Muscle of leg (tissue), 11 donors: ENCODE results near the gene INF2. TPM values are rescaled to one million over a fixed set of nuclear protein-coding genes. Genes with fewer than 3 reads are reported as not detected.

Experiments used
- DNase-seq: peaks from one replicate; pipeline ENCODE4 v3.0.0; 2013
- H3K27ac ChIP-seq: one replicate; pipeline ENCODE4 v1.5.1; 2013; ENCODE audit warnings: mild to moderate bottlenecking, low read length, control low read depth
- H3K27me3 ChIP-seq: one replicate; pipeline ENCODE4 v1.6.1; 2013; ENCODE audit warnings: low read length; ENCODE audit not compliant: control insufficient read depth, insufficient read depth
- H3K36me3 ChIP-seq: one replicate; pipeline ENCODE4 v1.6.1; 2013; ENCODE audit warnings: low read length; ENCODE audit not compliant: control insufficient read depth, insufficient read depth
- H3K4me1 ChIP-seq: one replicate; pipeline ENCODE4 v1.6.1; 2013; ENCODE audit warnings: low read length; ENCODE audit not compliant: control insufficient read depth, insufficient read depth
- H3K4me3 ChIP-seq: one replicate; pipeline ENCODE4 v1.5.1; 2013; ENCODE audit warnings: low read length, control low read depth
- H3K9me3 ChIP-seq: replicated peaks from 2 replicates; pipeline ENCODE4 v1.6.1; 2013; ENCODE audit warnings: low read depth, low read length; ENCODE audit not compliant: control insufficient read depth
- WGBS: methylation state at CpG from one replicate; pipeline ENCODE4 v1.1.5; 2013; ENCODE audit warnings: missing lambda C conversion rate; ENCODE audit not compliant: insufficient coverage; 5-methylcytosine and 5-hydroxymethylcytosine counted together
- polyA plus RNA-seq, 8 donors: library from polyadenylated mRNA; unstranded; fragments of 120-200 nt; gene quantifications; one replicate each; pipeline versions ENCODE4 v1.2.1 to v1.2.3, GENCODE V29; 2013; ENCODE audit warnings: inconsistent platforms in 1 of 8, low replicate concordance in 1 of 8; ENCODE audit not compliant: insufficient read length in 8 of 8, insufficient read depth in 1 of 8
- total RNA-seq: library from RNA; stranded (reverse); fragments of 120-200 nt; gene quantifications from one replicate; pipeline ENCODE4 v1.2.4, GENCODE V29; 2013

Gene INF2
- total and polyA plus RNA-seq, 9 donors = 31.1 to 63.8 (median 48.5) TPM

GRCh38 chr14:104757681-104758392, 68.4 kb downstream of the INF2 start:
- Histone ChIP-seq H3K36me3 (peaks cover 64% of the 10 kb centered on the region), H3K9me3 (no peaks in the 10 kb centered on the region), H3K27ac (no peak overlapping the region), H3K27me3 (no peaks in the 10 kb centered on the region), H3K4me3 (no peak overlapping the region), H3K4me1 (peaks cover 24% of the 10 kb centered on the region)
- WGBS = 88% methylated on average over 19 of the region's 19 CpGs
- DNase-seq = no peak

GRCh38 chr14:104758981-104759969, 69.9 kb downstream of the INF2 start:
- Histone ChIP-seq H3K4me3 (no peak overlapping the region), H3K9me3 (no peaks in the 10 kb centered on the region), H3K27ac (no peak overlapping the region), H3K27me3 (no peaks in the 10 kb centered on the region), H3K4me1 (peaks cover 16% of the 10 kb centered on the region), H3K36me3 (peaks cover 64% of the 10 kb centered on the region)
- DNase-seq = no peak
- WGBS = 86% methylated on average over 21 of the region's 30 CpGs

- no CpG with 5 or more reads among the region's 3 CpGs for WGBS
- DNase-seq = no peak
- H3K27me3 ChIP-seq = no peaks in the 10 kb centered on the region
- peaks cover 16% of the 10 kb centered on the region for H3K4me1 ChIP-seq
- H3K9me3 ChIP-seq = no peaks in the 10 kb centered on the region
- H3K36me3 ChIP-seq = peaks cover 24% of the 10 kb centered on the region
- H3K27ac ChIP-seq = no peak overlapping the region
- H3K4me3 ChIP-seq = no peak overlapping the region
Measured at GRCh38 chr14:104765517-104765916, 76.1 kb downstream of the INF2 start.

- Histone ChIP-seq H3K9me3 (peaks cover 4% of the 10 kb centered on the region), H3K36me3 (peaks cover 25% of the 10 kb centered on the region), H3K4me3 (no peak overlapping the region), H3K27me3 (no peaks in the 10 kb centered on the region), H3K27ac (no peak overlapping the region), H3K4me1 (peaks cover 16% of the 10 kb centered on the region)
- no peak for DNase-seq
- WGBS = no CpG with 5 or more reads among the region's 4 CpGs
Measured at GRCh38 chr14:104766256-104766862, 76.9 kb downstream of the INF2 start.

- peak overlapping the region; percentile 3 for H3K27ac ChIP-seq
- peaks cover 8% of the 10 kb centered on the region for H3K9me3 ChIP-seq
- peaks cover 29% of the 10 kb centered on the region for H3K36me3 ChIP-seq
- DNase-seq = no peak
- no peak overlapping the region for H3K4me3 ChIP-seq
- WGBS = 88% methylated on average over 10 of the region's 15 CpGs
- no peaks in the 10 kb centered on the region for H3K27me3 ChIP-seq
- H3K4me1 ChIP-seq = peaks cover 16% of the 10 kb centered on the region
Measured at GRCh38 chr14:104766863-104767633, 77.6 kb downstream of the INF2 start.

GRCh38 chr14:104767634-104767918, 78.2 kb downstream of the INF2 start:
- peaks cover 34% of the 10 kb centered on the region for H3K36me3 ChIP-seq
- peak overlapping the region; percentile 3 for H3K27ac ChIP-seq
- no peaks in the 10 kb centered on the region for H3K27me3 ChIP-seq
- peaks cover 8% of the 10 kb centered on the region for H3K9me3 ChIP-seq
- peaks cover 16% of the 10 kb centered on the region for H3K4me1 ChIP-seq
- DNase-seq = no peak
- H3K4me3 ChIP-seq = no peak overlapping the region
- 84% methylated on average over 5 of the region's 5 CpGs for WGBS

- Histone ChIP-seq H3K4me3 (no peak overlapping the region), H3K4me1 (peaks cover 18% of the 10 kb centered on the region), H3K9me3 (peaks cover 8% of the 10 kb centered on the region), H3K36me3 (peaks cover 45% of the 10 kb centered on the region), H3K27ac (peak overlapping the region; percentile 55), H3K27me3 (no peaks in the 10 kb centered on the region)
- peak; percentile 90 for DNase-seq
- WGBS = 4% methylated on average over 14 of the region's 25 CpGs
Measured at GRCh38 chr14:104768437-104769323, 79.3 kb downstream of the INF2 start.

- Histone ChIP-seq H3K36me3 (peaks cover 52% of the 10 kb centered on the region), H3K9me3 (peaks cover 8% of the 10 kb centered on the region), H3K27me3 (no peaks in the 10 kb centered on the region), H3K4me3 (no peak overlapping the region), H3K4me1 (peaks cover 18% of the 10 kb centered on the region), H3K27ac (no peak overlapping the region)
- no peak for DNase-seq
- 85% methylated on average over 12 of the region's 18 CpGs for WGBS
Measured at GRCh38 chr14:104769324-104770071, 80.1 kb downstream of the INF2 start.
